Sigmoid colon (tissue), 3 donors: ENCODE data around the gene CCT6A.

Source experiments
- POLR2A ChIP-seq, 2 donors: fragments of 450-650 bp; IDR thresholded peaks; one replicate each; pipeline ENCODE4 v1.6.1; 2016; ENCODE audit warnings: antibody characterized with exemption in 2 of 2, mild to moderate bottlenecking in 2 of 2, moderate library complexity in 2 of 2
- TF ChIP-seq, protein P1 (sequence below), 4 experiments: fragments of 450-650 bp in 3 of 4; fragments of 200-600 bp in 1 of 4; IDR thresholded peaks; one replicate each; pipeline ENCODE4 v1.5.1; 2016 to 2019; ENCODE audit warnings: antibody characterized with exemption in 4 of 4, mild to moderate bottlenecking in 3 of 4, moderate library complexity in 2 of 4

DNA sequence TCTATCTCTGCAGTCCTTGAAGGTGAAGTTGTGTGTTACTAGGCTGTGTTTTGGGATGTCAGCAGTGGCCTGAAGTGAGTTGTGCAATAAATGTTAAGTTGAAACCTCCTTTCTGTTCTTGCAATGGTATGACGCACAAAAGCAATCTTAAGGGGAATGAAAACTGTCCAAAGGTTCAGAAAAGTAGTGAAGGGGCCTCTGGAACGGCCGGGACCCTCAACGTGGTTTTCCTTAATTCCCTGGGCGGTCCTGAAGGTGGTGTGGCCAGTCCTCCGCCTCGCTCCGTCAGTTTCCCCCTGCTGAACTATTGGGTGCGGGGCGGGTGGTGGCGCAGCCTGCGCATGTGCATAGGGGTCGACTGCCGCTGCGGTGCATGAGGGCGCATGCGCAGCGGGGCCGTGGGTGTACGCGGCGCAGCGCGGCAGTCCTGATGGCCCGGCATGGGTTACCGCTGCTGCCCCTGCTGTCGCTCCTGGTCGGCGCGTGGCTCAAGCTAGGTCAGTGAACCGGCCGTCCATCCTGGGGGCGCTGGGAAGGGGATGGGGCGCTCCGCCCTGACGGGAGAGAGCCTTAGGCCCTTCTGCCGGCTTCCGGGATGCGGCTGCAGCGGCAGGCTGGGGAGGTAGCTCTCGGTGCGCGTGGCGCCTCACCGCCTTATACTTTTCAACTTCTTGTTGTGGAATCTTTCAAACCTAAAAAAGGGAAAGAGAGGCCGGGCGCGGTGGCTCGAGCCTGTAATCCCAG, 12.5 kb downstream of the CCT6A start, which contains the start of gene SUMF2:
- TF ChIP-seq, protein P1, sequence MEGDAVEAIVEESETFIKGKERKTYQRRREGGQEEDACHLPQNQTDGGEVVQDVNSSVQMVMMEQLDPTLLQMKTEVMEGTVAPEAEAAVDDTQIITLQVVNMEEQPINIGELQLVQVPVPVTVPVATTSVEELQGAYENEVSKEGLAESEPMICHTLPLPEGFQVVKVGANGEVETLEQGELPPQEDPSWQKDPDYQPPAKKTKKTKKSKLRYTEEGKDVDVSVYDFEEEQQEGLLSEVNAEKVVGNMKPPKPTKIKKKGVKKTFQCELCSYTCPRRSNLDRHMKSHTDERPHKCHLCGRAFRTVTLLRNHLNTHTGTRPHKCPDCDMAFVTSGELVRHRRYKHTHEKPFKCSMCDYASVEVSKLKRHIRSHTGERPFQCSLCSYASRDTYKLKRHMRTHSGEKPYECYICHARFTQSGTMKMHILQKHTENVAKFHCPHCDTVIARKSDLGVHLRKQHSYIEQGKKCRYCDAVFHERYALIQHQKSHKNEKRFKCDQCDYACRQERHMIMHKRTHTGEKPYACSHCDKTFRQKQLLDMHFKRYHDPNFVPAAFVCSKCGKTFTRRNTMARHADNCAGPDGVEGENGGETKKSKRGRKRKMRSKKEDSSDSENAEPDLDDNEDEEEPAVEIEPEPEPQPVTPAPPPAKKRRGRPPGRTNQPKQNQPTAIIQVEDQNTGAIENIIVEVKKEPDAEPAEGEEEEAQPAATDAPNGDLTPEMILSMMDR (IDR thresholded peaks at IDR 0.05), result no peak
- peak; percentile 87 to 92 for TF ChIP-seq POLR2A (IDR thresholded peaks at IDR 0.05)
